Activated naive CD4-positive, alpha-beta T cell treated with Interleukin-2 at 50 U/mL for 16 hours (primary cell): ENCODE measurements around the gene CHRNG.
"Not testable (repeated sequence)": the region's sequence is repeated elsewhere in the genome, so short reads cannot be mapped to it uniquely, and the experiment has no call there.

Source experiments
- DNase-seq: peaks from one replicate; pipeline ENCODE4 v3.0.0-alpha.2; 2020

Gene CHRNG

GRCh38 chr2:232545511-232546375 lies 6.3 kb downstream of the CHRNG start:
- no peak for DNase-seq

- no peak for DNase-seq
Measured at GRCh38 chr2:232547991-232548390, 8.5 kb downstream of the CHRNG start.

- no peak for DNase-seq
Measured at GRCh38 chr2:232549655-232550353, 10.3 kb downstream of the CHRNG start.

GRCh38 chr2:232550354-232551249 lies 11.1 kb downstream of the CHRNG start, which contains the start of the genes EIF4E2 and TIGD1:
TSS of gene EIF4E2 (plus strand) at chr2:232550689. CDS start at chr2:232550725, 36 bp downstream.
TSS of gene TIGD1 (minus strand) at chr2:232550557. CDS start at chr2:232549882, 675 bp downstream.
- peak; percentile 94 for DNase-seq

- no peak for DNase-seq
Measured at GRCh38 chr2:232551250-232551638, 11.8 kb downstream of the CHRNG start.

GRCh38 chr2:232551776-232552175 lies 12.3 kb downstream of the CHRNG start:
- no peak for DNase-seq

- no peak for DNase-seq
Measured at GRCh38 chr2:232556426-232556825, 16.9 kb downstream of the CHRNG start.

- DNase-seq, result no peak
Measured at GRCh38 chr2:232562515-232563151, 23.1 kb downstream of the CHRNG start.

GRCh38 chr2:232563580-232563979 lies 24.1 kb downstream of the CHRNG start:
- no peak for DNase-seq

- no peak for DNase-seq
Measured at GRCh38 chr2:232567721-232568120, 28.2 kb downstream of the CHRNG start.

GRCh38 chr2:232568161-232568560 lies 28.7 kb downstream of the CHRNG start:
- no peak for DNase-seq

GRCh38 chr2:232569541-232569940 lies 30.0 kb downstream of the CHRNG start:
- no peak for DNase-seq

GRCh38 chr2:232570481-232570880 lies 31.0 kb downstream of the CHRNG start:
- not testable (repeated sequence) for DNase-seq

- DNase-seq, result no peak
Measured at GRCh38 chr2:232571026-232571474, 31.6 kb downstream of the CHRNG start.

GRCh38 chr2:232573042-232573441 lies 33.5 kb downstream of the CHRNG start:
- DNase-seq, result no peak

- no peak for DNase-seq
Measured at GRCh38 chr2:232573771-232574435, 34.4 kb downstream of the CHRNG start.

- no peak for DNase-seq
Measured at GRCh38 chr2:232574674-232575403, 35.3 kb downstream of the CHRNG start.

GRCh38 chr2:232575404-232575746 lies 35.9 kb downstream of the CHRNG start:
- DNase-seq, result no peak

- no peak for DNase-seq
Measured at GRCh38 chr2:232576995-232577394, 37.5 kb downstream of the CHRNG start.

- no peak for DNase-seq
Measured at GRCh38 chr2:232577841-232578240, 38.3 kb downstream of the CHRNG start.

- no peak for DNase-seq
Measured at GRCh38 chr2:232578626-232579025, 39.1 kb downstream of the CHRNG start.
